WERI-Rb-1 (cell line): ENCODE data around the gene FBXO21.
A peak's percentile ranks its signal among the peaks of the same experiment; 100 is the strongest.

Source experiments
- DNase-seq: peaks from one replicate; pipeline ENCODE4 v3.0.0-alpha.2; 2020
- H3K27ac ChIP-seq: fragments of 250-450 bp; sonication (Bioruptor Pico); 2 replicates; pipeline ENCODE4 v1.5.1; 2020; ENCODE audit warnings: mild to moderate bottlenecking, moderate library complexity
- H3K27me3 ChIP-seq: fragments of 250-450 bp; sonication (Bioruptor Pico); 2 replicates; pipeline ENCODE4 v1.5.1; 2021; ENCODE audit warnings: mild to moderate bottlenecking, low read depth, moderate library complexity; ENCODE audit not compliant: insufficient read depth, severe bottlenecking
- H3K36me3 ChIP-seq: fragments of 250-450 bp; sonication (Bioruptor Pico); 2 replicates; pipeline ENCODE4 v1.5.1; 2020; ENCODE audit warnings: mild to moderate bottlenecking, moderate library complexity
- H3K4me3 ChIP-seq: 2 replicates; pipeline ENCODE4 v1.5.1; 2011; ENCODE audit warnings: low read depth, mild to moderate bottlenecking, control low read depth, low read length
- H3K9me3 ChIP-seq: fragments of 250-450 bp; sonication (Bioruptor Pico); 2 replicates; pipeline ENCODE4 v1.5.1; 2021; ENCODE audit warnings: mild to moderate bottlenecking, moderate library complexity; ENCODE audit not compliant: severe bottlenecking
- TF ChIP-seq, protein P1 (sequence below): IDR thresholded peaks from 2 replicates; pipeline ENCODE4 v1.5.1; 2011; ENCODE audit warnings: low read depth, mild to moderate bottlenecking, control low read depth, inconsistent platforms, low read length

Gene FBXO21

DNA sequence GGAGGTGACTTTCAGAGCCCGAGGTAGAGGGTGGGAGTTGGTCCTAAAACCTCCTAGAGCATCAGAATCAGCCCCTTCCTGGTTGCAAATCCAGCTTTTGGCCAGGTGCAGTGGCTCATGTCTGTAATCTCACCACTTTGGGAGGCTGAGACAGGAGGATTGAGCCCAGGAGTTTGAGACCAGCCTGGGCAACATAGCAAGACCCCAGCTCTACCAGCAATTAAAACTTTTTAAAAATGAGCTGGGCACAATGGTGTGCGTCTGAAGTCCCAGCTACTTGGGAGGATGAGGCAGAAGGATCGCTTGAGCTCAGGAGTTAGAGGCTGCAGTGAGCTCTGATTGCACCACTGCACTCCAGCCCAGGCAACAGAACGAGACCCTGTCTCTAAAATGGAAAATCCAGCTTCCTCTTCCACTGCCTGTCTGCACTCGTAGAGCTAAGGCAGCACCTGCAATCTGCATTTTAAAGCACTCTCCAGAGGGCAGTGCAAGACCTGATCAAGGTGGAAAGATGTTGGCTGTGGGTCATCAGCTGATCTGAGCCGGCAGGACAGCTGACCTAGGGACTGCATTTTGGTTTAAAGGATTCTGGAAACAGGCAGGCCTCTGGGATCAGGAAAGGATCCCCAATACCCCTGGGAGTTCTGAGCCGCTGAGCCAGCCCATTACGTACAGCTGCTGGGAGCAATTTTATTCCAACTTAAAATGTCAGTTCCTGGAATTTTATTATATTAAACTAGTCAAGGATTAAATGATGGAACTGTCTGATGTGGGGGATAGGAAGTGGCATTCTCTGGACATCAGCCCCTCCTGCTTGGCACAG is 89.2 kb downstream of the FBXO21 start:
- H3K36me3 ChIP-seq = no peaks in the 10 kb centered on the region
- no peak overlapping the region for H3K4me3 ChIP-seq
- no peak overlapping the region for H3K27ac ChIP-seq
- no peak for DNase-seq
- no peaks in the 10 kb centered on the region for H3K9me3 ChIP-seq
- no peaks in the 10 kb centered on the region for H3K27me3 ChIP-seq
- TF ChIP-seq, protein P1, sequence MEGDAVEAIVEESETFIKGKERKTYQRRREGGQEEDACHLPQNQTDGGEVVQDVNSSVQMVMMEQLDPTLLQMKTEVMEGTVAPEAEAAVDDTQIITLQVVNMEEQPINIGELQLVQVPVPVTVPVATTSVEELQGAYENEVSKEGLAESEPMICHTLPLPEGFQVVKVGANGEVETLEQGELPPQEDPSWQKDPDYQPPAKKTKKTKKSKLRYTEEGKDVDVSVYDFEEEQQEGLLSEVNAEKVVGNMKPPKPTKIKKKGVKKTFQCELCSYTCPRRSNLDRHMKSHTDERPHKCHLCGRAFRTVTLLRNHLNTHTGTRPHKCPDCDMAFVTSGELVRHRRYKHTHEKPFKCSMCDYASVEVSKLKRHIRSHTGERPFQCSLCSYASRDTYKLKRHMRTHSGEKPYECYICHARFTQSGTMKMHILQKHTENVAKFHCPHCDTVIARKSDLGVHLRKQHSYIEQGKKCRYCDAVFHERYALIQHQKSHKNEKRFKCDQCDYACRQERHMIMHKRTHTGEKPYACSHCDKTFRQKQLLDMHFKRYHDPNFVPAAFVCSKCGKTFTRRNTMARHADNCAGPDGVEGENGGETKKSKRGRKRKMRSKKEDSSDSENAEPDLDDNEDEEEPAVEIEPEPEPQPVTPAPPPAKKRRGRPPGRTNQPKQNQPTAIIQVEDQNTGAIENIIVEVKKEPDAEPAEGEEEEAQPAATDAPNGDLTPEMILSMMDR = no peak

- peak; percentile 48 for DNase-seq
- no peaks in the 10 kb centered on the region for H3K9me3 ChIP-seq
- no peaks in the 10 kb centered on the region for H3K36me3 ChIP-seq
- H3K4me3 ChIP-seq = no peak overlapping the region
- no peaks in the 10 kb centered on the region for H3K27me3 ChIP-seq
- TF ChIP-seq, protein P1 = peak; percentile 50; the same call in 1 of the 2 replicates
- H3K27ac ChIP-seq = no peak overlapping the region
These were observed 90.0 kb downstream of the FBXO21 start for GRCh38 chr12:117100251-117100650.

- TF ChIP-seq, protein P1 = no peak
- Histone ChIP-seq H3K36me3 (no peaks in the 10 kb centered on the region), H3K4me3 (peak overlapping the region; percentile 53), H3K27ac (0 out of 2 replicates have a peak overlapping the region, but pooled peaks have one; percentile 23), H3K9me3 (no peaks in the 10 kb centered on the region), H3K27me3 (no peaks in the 10 kb centered on the region)
- no peak for DNase-seq
These were observed 91.7 kb downstream of the FBXO21 start for GRCh38 chr12:117098361-117099217.

DNA sequence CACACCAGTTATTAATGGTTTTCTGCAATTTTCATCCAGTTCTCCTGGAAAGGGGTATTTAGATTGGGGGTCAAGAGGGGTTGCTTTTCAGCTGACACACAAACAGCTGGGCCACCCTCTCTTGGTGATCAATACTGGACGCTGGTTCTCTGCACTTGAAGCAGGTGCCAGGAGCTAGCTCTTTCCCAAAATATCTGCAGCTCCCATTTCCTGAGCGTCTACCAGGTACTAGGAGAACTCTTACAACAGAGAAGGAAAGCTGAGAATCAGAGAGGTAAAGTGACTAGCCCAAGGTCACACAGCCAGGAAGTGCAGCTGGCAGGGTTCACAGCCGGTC is 92.3 kb downstream of the FBXO21 start:
- Histone ChIP-seq H3K27me3 (no peaks in the 10 kb centered on the region), H3K27ac (no peak overlapping the region)
- TF ChIP-seq, protein P1 = no peak

DNA sequence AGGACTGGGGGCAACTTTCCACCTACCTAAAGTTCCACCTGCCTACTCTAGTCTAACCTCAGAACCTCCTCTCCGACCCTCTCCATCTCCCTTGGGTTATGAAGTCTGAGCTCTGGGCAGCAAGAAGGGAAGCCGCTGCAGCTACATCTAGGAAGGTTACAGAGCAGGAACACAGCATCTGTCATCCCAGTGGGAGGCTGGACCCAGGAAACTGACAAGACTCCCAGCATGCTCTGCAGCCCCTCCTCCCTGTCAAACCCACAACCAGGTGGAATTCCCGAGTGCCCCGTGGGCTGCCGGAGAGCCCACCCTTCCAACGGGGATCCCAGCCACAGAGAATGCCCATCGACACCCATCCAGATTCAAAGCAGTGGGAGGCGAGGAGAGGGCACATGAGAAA is 93.1 kb downstream of the FBXO21 start:
- Histone ChIP-seq H3K27me3 (no peaks in the 10 kb centered on the region), H3K9me3 (no peaks in the 10 kb centered on the region), H3K36me3 (no peaks in the 10 kb centered on the region), H3K4me3 (no peak overlapping the region), H3K27ac (peak overlapping the region; percentile 40)
- DNase-seq = peak; percentile 60
- TF ChIP-seq, protein P1 = no peak

More for the DNA sequence above, 92.3 kb downstream of the FBXO21 start:
- no peak for DNase-seq
- no peaks in the 10 kb centered on the region for H3K9me3 ChIP-seq
- H3K4me3 ChIP-seq = no peak overlapping the region
- no peaks in the 10 kb centered on the region for H3K36me3 ChIP-seq
